GM21529 (cell line): ENCODE data around the gene ABHD17B.
"Not testable (repeated sequence)": the region's sequence is repeated elsewhere in the genome, so short reads cannot be mapped to it uniquely, and the experiment has no call there.

ENCODE experiments used
- ATAC-seq: cut with Tn5 transposase; IDR thresholded peaks from one replicate; pipeline ENCODE4 v1.9.1; 2021; ENCODE audit not compliant: unreplicated experiment

Gene ABHD17B

DNA sequence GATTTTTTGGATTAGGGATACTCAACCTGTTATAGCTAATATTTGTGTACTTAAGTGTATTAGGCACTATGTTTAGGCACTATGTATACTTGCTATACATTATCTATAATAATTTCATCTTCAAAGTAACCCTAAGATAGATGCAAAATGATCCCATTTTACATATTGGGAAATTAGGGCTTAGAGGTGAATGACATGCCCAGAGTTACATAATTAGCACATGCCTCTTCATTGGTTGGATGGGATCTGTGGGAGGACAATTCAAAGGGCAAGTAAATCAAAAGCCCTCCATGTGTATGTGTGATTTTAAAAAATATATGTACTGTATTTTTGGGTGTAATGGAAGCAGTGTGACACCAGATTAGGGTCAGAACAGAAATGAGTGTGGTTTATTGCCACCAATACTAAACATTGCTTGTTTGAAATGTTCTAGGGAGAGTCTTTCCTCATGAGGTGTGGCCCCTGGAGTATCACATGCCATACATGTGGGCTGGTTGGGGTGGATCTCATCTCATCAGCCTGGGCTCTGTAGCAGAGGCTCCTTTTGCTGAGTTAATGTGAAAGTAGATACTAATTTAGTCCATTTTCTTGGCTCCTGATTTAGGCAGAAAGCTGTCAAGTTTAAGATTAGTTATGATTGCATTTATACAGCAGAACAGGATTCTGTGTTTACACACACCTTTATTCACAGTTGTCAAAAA lies 6.0 kb upstream of the ABHD17B start:
- ATAC-seq = peak; percentile 91

DNA sequence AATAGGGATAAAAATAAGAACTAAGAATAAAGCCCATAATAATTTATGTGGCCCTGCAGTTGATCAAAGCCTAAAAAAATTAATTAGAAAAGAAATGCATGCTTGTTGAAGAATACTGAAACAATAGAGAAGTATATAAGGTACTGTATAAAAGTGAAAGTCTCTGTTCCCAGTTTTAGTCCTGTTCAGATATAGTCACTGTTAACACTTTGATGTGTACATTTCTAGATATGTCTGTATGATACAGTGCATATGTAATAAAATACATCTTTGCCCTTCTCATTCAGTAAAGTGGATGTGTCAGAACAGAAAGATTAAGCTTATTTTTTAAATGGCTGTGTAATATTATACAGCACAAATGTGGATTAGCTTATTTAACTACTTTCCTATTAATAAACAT lies 4.5 kb upstream of the ABHD17B start:
- ATAC-seq = no peak

DNA sequence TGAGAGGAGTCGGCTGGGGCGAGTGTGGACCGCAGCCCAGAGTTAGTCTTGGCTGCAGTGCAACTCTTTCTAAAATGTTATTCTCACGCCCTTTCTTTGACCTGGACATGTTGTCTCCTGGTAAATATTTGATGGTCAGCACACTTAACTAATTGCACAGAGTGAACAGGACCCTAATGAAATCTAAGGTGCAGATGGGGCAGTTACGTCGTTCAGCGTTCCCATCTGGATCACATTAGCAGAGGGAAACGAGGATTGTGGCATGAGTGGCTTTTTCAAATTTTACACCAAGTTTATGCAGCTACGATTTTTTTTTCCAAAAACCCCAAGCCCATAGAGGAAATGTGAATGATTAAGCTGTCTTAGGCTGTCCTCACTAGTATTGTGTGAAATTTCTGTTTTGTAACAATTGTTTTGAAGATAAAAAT lies 929 bp upstream of the ABHD17B start:
- ATAC-seq = no peak

DNA sequence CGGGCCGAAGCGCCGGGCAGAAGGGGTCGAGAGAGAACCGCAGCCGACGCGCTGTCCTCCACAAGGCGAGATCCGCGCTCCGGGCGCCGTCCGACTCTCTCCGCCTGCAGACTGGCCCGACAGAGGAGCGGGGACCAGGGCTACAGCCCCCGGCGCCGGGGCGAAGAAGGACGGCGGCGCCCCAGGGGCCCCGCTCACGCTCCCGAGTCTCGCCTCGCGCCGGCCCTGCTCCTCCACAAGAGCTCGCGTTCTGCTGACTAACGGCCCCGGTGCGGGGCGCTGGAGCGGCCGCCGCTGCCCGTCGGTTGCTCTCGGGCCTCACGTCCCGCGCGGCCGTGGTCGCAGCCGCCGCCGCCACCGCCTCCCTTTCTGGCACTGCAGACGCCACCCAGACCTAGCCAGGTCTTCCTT lies 338 bp downstream of the ABHD17B start:
- peak; percentile 18 for ATAC-seq

DNA sequence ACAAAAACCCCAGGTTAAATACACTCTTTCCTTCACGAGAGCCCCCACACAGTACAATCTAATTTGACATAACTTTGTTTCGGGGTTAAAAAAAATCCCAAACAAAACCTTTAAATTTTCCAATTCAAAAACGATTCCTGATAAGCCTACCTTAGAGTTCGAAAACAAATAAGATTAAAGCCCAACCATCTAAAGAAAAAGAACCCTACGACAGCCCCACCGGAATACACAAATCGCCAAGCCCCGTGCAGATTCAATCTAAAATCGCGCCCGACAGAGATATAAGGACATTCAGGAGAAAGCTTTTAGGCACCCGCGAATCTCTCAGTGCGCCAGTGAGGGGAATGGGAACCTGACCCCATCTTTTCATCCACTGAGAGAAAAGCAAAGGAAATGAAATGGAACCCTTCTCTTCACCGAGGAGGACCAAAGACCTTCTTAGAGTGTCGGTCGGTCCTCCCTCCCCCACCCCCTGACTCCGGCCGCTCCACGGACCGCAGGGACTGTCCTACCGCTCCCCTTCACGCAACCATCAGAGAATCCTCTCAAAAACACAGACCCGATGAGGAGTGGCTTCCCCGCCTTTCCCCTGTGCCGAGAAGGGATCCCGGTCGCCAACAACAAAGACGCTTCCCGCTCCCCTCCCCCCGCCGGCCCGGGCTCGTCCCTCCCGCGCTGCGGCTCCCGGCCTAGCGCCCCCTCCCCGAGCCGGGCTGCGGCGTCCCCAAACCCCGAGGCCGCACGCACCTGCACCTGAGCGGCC lies 925 bp downstream of the ABHD17B start:
- peak; percentile 12 for ATAC-seq

DNA sequence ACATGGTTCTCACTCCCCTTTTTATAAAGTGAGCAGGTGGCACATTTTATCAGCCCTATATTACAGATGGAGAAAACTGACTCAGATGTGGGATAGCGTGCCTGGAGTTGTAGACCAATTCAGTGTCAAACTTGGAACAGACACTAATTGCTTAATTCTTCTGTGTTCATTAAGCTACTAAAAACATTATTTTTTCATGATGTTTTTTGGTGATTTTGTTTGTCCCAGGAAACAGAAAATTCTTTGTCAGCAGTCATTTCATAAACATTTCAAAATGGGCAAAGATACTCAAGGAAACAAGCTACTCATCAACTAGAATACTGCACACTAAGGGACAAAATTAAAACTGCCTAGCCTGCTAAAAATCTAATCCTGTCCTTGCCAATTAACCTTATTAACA lies 2.2 kb downstream of the ABHD17B start:
- no peak for ATAC-seq

DNA sequence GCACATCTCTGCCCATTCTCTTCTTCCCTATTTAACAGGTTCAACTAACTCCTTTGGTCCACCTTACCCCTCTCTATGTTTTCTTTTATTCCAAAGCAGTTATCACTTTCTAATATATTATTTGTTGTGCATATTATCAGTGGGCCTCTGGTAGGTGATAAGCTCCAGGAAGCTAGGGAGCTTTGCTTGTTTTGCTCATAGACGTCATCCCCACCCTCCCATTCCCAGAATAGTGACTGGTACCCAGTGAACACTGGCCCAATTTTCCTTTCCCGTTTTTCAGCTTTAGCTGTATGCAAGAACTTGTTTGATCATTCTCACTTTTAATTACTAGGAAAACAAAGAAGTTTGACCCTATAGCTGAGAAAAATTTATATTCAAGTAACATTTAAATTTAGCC lies 6.9 kb downstream of the ABHD17B start:
- no peak for ATAC-seq

DNA sequence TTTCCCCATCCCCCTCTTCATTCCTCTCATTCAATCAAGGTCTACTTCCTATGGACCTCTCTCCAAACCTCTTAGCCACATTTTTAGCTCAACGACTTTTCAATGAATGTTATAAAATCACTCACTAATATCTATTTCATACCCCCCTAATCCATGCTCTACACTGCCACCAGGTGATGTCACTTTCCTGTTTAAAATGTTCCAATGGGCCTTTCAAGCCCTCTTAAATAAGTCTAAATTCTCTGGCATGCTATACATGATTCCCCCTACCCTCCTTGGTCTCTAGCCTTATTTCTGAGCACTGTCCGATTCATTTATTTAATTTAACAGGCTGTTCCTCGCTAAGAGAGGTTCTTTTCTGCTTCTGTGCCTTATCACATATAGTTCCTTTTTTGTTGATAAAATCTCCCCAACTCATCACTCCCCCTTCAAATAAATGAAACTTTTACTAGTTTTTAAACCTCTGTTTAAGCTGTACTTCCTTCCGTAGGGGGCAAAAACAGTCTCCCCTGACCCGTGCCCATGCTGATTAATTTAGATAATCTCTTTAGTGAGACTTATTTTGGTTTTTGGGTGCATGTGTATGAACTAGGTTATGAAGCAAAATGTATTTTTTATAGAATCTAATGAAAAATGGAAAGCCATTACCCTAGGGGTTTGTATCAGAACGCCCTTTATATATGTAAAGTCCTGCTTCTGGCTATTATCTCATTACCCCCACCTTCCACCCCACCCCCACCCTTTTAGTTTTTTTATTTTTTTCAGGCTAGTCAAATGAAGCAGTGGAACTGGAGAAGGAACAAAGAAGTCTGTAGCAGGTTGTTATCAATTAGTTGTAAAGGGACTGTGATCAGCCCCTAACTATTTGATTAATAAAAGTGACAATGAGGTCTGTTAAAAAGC lies 9.0 kb downstream of the ABHD17B start:
- ATAC-seq = no peak

DNA sequence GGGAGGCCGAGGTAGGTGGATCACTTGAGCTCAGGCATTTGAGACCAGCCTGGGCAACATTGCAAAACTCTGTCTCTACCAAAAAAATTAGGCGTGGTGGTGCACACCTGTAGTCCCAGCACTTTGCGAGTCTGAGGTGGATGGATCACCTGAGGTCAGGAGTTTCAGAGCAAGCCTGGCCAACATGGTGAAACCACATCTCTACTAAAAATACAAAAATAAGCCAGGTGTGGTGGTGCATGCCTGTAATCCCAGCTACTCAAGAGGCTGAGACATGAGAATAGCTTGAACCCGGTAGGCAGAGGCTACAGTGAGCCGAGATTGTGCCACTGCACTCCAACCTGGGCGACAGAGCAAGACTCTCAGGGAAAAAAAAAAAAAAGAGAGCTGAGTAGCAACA lies 12.2 kb downstream of the ABHD17B start:
- ATAC-seq = not testable (repeated sequence)

DNA sequence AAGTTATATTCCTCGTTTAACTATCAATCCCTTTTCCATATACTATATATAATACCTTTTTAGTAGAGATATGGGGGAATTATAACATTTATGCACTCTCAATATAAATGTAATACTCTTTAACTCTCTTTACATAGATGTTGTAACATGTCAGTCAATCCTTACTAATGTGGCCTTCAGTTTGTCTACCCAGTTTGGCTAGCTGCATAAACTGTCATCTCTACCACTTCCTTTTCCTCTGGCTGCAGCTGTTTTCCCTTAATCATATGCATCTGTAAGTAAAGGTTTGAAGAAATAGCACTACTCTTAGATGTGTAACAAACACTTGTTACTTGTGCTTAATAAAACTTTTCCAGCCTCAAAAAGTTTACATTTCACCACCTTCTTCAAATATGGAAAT lies 13.4 kb downstream of the ABHD17B start:
- ATAC-seq = peak; percentile 60

DNA sequence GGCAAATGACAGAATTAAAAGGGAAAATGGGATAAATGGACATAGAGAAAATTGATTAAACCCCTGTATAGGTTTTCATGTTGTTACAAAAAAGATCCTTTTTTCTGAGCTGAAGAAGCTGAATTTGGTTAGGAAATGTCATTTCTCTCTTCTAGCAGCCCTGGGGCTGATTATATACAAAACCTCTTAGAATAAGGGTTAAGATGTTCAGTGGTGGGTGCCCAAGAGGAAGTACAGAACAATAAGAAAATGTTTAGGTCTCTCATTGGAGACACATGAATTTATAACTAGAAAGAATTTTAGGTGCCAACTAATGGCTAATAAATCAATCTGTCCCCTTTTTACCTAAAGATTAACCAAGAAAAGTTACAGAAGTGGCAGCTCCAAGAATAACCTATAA lies 14.2 kb downstream of the ABHD17B start:
- no peak for ATAC-seq

DNA sequence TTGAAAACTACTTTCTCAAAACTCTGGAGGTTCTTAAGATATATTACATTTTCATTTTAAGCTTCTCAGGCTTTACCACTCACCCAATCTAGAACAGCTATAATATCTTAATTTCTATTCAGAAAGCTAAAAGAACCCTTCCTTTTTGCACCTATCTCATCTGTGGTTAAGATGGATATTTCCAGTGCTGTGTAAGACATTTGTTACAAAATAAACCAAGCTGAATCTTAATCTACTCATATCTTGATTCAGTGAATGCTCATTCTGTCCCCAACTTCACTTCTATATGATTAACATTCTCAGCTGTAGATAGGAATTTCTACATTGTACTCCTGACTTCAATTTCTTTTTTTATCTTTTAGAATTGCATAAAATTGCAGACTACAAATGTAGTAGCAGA lies 15.0 kb downstream of the ABHD17B start:
- ATAC-seq = no peak

DNA sequence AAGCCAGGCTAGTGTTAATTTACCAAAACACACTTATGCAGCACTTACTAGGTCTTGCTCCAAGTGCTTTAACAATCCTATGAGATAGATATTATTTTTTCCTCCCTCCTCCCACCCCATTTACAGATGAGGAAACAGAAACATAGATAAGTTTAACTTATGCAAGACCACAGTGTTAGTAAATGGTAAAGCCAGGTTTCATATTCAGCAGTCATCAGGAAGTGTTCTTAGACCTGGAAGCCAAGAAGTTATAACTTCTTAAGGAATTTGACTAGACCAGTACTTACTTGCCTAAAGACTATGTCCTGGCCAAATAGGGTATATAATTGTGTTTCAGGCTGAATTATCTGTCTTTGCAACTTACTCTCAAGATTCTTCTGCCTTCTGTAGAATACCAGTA lies 15.9 kb downstream of the ABHD17B start:
- peak; percentile 53 for ATAC-seq

DNA sequence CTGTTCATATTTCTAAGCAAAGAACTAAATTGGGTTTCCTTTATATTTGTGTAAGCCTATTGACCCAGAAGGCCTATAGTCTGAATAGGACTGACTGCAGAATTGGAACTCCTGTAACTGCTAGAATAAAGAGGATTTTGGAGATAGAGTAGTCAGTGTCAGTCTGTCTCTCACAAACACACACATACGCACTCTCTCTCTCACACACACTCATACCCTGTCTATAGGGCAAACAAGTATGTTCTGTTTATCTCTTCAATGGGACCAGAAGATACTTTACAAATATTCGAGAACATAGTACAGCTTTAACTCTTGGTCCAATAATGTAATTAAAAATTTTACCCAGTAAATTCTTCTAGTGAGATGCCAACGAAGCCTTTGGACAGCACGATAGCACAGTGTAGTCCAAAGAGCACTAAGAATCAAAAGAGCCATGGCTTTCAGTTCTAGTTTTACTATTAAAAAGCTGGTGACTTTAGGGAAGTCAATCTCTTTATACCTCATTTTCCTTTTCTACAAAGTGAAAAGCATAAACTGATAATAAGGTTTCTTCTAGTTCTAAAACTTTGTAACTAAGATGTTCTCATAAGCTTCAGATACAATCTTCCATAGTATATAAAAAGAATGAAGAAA lies 19.3 kb downstream of the ABHD17B start:
- no peak for ATAC-seq

DNA sequence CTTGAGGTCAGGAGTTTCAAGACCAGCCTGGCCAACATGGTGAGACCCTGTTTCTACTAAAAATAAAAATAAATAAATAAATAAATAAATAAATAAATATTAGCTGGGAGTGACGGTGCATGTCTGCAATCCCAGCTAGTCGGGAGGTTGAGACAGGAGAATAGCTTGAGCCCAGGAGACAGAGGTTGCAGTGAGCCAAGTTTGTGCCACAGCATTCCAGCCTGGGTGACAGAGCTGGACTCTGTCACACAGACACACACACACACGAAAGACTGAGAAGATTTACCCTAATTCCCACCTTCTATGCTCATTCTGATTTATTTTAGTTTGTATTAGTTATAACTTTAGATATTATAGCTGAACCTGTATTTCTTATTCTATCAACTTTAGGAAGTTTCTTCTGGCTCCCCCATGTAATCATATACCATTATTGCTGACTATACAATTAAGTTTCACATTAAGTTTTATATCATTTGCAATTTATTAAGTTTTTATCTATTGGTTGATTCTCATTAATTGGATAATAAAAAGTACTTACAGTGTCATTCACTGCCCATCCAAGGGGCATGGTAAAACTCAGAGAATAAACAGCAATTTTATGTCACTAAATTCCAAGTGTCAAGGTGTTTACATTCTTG lies 20.8 kb downstream of the ABHD17B start:
- no peak for ATAC-seq

DNA sequence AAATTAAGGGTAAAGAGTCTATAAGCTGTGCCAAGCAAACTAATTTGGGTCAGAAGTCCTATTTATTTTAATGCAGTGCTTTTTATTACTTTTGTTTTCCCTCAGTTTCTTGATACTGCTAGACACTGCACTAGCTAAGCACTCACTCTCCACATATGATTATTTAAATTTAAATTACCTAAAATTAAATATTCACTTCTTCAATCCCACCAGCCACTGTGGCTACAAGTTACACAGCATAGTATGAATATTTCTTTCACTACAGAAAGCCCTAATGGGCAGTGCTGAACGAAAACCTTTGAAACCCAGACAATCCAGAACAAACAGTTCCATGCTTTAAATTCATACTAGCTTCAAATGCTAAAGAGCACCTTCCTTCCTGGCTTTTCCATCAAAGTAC lies 23.6 kb downstream of the ABHD17B start:
- ATAC-seq = no peak

DNA sequence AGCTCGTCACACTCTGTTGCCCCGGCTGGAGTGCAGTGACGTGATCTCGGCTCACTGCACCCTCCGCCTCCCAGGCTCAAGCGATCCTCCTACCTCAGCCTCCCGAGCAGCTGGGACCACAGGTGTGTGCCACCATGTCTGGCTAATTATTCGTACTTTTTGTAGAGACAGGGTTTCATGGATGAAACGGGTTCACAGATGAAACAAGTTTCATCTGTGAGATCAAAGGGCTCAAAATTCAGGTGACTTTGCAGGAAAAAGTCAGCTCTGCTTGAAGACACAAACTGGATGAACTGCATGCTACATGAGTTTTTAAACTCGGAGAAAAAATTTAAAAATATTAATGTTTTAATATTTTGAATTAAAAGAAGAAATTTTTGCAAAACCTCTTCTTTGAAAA lies 24.5 kb downstream of the ABHD17B start:
- no peak for ATAC-seq

DNA sequence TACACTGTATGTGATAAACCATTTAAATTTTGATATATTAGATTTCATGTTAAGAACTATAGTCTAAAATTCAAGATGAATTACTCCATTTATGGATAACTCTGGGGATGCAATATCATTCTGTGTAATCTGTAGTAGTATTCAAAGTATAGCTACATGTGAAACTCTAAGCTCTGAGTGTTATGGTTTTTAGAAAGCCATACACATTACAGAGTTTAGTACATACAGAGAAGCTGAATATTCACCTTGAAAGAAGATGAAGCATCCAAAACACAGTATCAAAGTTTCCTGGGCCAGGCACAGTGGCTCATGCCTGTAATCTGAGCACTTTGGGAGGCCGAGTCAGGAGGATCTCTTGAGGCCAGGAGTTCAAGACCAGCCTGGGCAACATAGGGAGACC lies 25.0 kb downstream of the ABHD17B start:
- ATAC-seq = no peak

DNA sequence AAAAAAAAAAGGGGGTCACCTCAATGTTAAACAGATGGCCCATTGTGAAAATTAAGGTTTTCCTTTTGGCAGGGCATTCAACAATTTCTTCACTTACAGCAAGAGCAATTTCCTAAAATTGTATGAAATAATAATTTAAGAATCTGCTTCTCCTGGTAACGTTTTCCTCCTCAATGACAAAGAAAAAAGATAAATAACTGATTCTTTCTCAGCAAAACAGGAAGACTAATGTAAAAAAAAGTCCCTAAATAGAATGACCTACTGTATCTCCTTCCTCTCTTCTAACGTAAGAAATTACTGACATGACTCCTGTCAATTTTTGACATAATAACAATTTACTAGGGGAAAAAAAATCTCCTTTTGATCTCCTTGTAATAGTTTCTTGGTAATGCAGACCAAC lies 25.5 kb downstream of the ABHD17B start:
- ATAC-seq = no peak

DNA sequence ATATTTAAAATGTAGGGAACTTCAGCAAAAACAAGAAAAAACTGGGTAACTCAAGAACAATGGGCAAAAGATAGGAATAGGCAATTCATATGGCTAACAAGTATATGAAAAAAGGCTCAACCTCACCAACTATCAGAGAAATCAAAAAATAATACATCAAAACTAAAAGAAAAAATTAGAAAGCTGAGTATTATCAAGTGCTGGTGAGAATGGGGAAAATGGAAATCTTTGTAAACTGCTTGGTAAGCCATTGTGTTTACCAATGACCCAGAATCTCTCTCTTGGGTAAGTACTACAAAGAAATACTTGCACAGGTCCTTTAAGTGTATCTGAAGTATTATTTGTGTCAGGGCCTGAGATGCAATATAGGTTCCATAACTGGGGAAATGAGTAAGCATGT lies 27.0 kb downstream of the ABHD17B start:
- ATAC-seq = no peak
